Uterus (tissue), 2 donors: ENCODE measurements around the gene ABHD6.

Experiments
- CTCF ChIP-seq, 4 experiments: fragments of 200-600 bp in 2 of 4; fragments of 450-650 bp in 2 of 4; sonication (generic) in 2 of 4; IDR thresholded peaks; one replicate each; pipeline ENCODE4 v1.5.1; 2016 to 2019; ENCODE audit warnings: antibody characterized with exemption in 4 of 4, mild to moderate bottlenecking in 2 of 4, moderate library complexity in 1 of 4
- POLR2A ChIP-seq, 2 donors: fragments of 450-650 bp; IDR thresholded peaks; one replicate each; pipeline ENCODE4 v1.6.1; 2016; ENCODE audit warnings: antibody characterized with exemption in 2 of 2, mild to moderate bottlenecking in 1 of 2, moderate library complexity in 1 of 2

GRCh38 chr3:58333206-58334012, 95.8 kb downstream of the ABHD6 start:
- peak in 1 of 4 experiments; percentile 13 for TF ChIP-seq CTCF (IDR thresholded peaks at IDR 0.05)
- no peak for TF ChIP-seq POLR2A (IDR thresholded peaks at IDR 0.05)
